HL-60/S4 (cell line): ENCODE data around the gene TMEM86A.
"Not testable (repeated sequence)": the region's sequence is repeated elsewhere in the genome, so short reads cannot be mapped to it uniquely, and the experiment has no call there.

Experiments used
- in situ Hi-C: fragments of 300-500 bp; cut with MboI; formaldehyde crosslinking; loops from 2 replicates; pipeline ENCODE4 v1.14.3; 2022; ENCODE audit warnings: low sequenced_read_pairs

TMEM86A gene

GRCh38 chr11:18698341-18699268 lies at the start of gene TMEM86A:
TSS of gene TMEM86A (plus strand) at chr11:18698779. CDS start at chr11:18698887, 108 bp downstream.
- in situ Hi-C loops = no loop called here

GRCh38 chr11:18650353-18650752 lies 48.2 kb upstream of the TMEM86A start:
- in situ Hi-C loops = no loop called here

- in situ Hi-C loops = no loop called here
Observed at GRCh38 chr11:18650859-18651557, 47.6 kb upstream of the TMEM86A start.

- in situ Hi-C loops = no loop called here
Observed at GRCh38 chr11:18657673-18658072, 40.9 kb upstream of the TMEM86A start.

- in situ Hi-C loops = not testable (repeated sequence)
Observed at GRCh38 chr11:18665353-18665872, 33.2 kb upstream of the TMEM86A start.

- in situ Hi-C loops = no loop called here
Observed at GRCh38 chr11:18668131-18668530, 30.4 kb upstream of the TMEM86A start.

- in situ Hi-C loops = no loop called here
Observed at GRCh38 chr11:18669219-18669596, 29.4 kb upstream of the TMEM86A start.

GRCh38 chr11:18669711-18670110 lies 28.9 kb upstream of the TMEM86A start:
- in situ Hi-C loops = no loop called here

GRCh38 chr11:18671246-18671645 lies 27.3 kb upstream of the TMEM86A start:
- in situ Hi-C loops = no loop called here

GRCh38 chr11:18672209-18672608 lies 26.4 kb upstream of the TMEM86A start:
- in situ Hi-C loops = not testable (repeated sequence)

GRCh38 chr11:18676803-18677202 lies 21.8 kb upstream of the TMEM86A start:
- in situ Hi-C loops = no loop called here

- in situ Hi-C loops = no loop called here
Observed at GRCh38 chr11:18677560-18677959, 21.0 kb upstream of the TMEM86A start.

- in situ Hi-C loops = not testable (repeated sequence)
Observed at GRCh38 chr11:18681949-18682348, 16.6 kb upstream of the TMEM86A start.

GRCh38 chr11:18682466-18682865 lies 16.1 kb upstream of the TMEM86A start:
- in situ Hi-C loops = no loop called here

- in situ Hi-C loops = no loop called here
Observed at GRCh38 chr11:18684267-18684666, 14.3 kb upstream of the TMEM86A start.

GRCh38 chr11:18691467-18692140 lies 7.0 kb upstream of the TMEM86A start:
- in situ Hi-C loops = not testable (repeated sequence)

GRCh38 chr11:18692941-18693760 lies 5.4 kb upstream of the TMEM86A start:
- in situ Hi-C loops = no loop called here

- in situ Hi-C loops = no loop called here
Observed at GRCh38 chr11:18696638-18697225, 1.8 kb upstream of the TMEM86A start.

- in situ Hi-C loops = no loop called here
Observed at GRCh38 chr11:18697576-18697975, 1.0 kb upstream of the TMEM86A start.

- in situ Hi-C loops = no loop called here
Observed at GRCh38 chr11:18699269-18699596, 654 bp downstream of the TMEM86A start.
